Measurements from ENCODE around the gene OVCA2.

The OVCA2 gene

GRCh38 chr17:2025622-2026309 lies 16.1 kb upstream of the OVCA2 start:
- no peak overlapping the region for H3K9ac ChIP-seq
- H3K4me3 ChIP-seq (IDR thresholded peaks at IDR 0.05; ENCODE audit: insufficient read depth, low read depth, low read length), result no peak overlapping the region
- no peak overlapping the region for H2AFZ ChIP-seq (ENCODE audit: low read depth)
- H3K36me3 ChIP-seq (ENCODE audit: insufficient read depth), result no peaks in the 10 kb centered on the region
- no peak overlapping the region for H3K27ac ChIP-seq
- peaks cover 3% of the 10 kb centered on the region for H3K4me1 ChIP-seq (ENCODE audit: low read depth, poor library complexity, severe bottlenecking)
- H3K79me2 ChIP-seq (ENCODE audit: insufficient read depth, low read depth), result no peaks in the 10 kb centered on the region; the same call in 1 of the 2 replicates
- H3K27me3 ChIP-seq (ENCODE audit: insufficient read depth, low read depth), result peaks cover 31% of the 10 kb centered on the region; the same call in 1 of the 2 replicates
- no peaks in the 10 kb centered on the region for H4K20me1 ChIP-seq (ENCODE audit: insufficient read depth)
- no peak overlapping the region for H3K4me2 ChIP-seq
- TF ChIP-seq CTCF (conservative IDR thresholded peaks at IDR 0.05; ENCODE audit: low read depth, low read length), result no peak

DNA sequence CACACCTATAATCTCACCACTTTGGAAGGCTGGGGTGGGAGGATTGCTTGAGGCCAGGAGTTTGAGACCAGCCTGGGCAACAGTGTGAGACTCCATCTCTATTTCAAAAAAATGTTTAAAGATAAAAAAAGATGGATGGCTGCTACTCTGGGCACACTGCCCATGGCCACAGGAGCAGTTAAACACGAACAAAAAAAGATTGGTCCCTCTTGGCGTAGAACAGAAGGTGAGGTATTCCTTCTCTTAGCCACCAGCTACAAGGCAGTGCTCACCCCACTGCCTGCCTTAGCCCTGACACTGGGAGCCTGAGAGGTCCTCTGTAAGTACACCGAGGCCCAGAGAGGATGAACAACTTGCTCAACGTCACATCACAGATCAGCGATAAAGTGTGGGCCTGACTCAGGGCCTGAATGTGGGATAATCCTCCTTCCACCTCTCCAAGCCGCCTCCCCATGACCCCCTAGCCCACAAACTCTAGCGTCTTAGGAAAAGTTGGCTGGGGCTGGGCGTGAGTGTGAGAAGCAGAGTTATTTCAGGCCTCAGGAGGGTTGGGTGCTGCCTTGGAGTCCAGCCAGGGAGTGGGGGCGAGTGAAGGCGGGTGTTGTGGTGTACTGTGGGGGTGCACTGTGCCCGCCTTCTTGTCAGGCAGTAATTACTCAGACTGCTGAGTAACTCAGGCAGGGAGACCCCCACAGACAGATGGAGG lies 14.1 kb upstream of the OVCA2 start:
- no peak overlapping the region for H2AFZ ChIP-seq (ENCODE audit: low read depth)
- peaks cover 27% of the 10 kb centered on the region; the same call in 1 of the 2 replicates for H3K27me3 ChIP-seq (ENCODE audit: insufficient read depth, low read depth)
- no peak overlapping the region for H3K9ac ChIP-seq
- no peak for TF ChIP-seq CTCF (conservative IDR thresholded peaks at IDR 0.05; ENCODE audit: low read depth, low read length)
- H3K4me2 ChIP-seq, result no peak overlapping the region
- H3K27ac ChIP-seq, result no peak overlapping the region
- H3K4me3 ChIP-seq (IDR thresholded peaks at IDR 0.05; ENCODE audit: insufficient read depth, low read depth, low read length), result no peak overlapping the region
- no peaks in the 10 kb centered on the region; the same call in 1 of the 2 replicates for H3K79me2 ChIP-seq (ENCODE audit: insufficient read depth, low read depth)
- no peaks in the 10 kb centered on the region for H3K36me3 ChIP-seq (ENCODE audit: insufficient read depth)
- H4K20me1 ChIP-seq (ENCODE audit: insufficient read depth), result no peaks in the 10 kb centered on the region
- H3K4me1 ChIP-seq (ENCODE audit: low read depth, poor library complexity, severe bottlenecking), result peaks cover 3% of the 10 kb centered on the region

DNA sequence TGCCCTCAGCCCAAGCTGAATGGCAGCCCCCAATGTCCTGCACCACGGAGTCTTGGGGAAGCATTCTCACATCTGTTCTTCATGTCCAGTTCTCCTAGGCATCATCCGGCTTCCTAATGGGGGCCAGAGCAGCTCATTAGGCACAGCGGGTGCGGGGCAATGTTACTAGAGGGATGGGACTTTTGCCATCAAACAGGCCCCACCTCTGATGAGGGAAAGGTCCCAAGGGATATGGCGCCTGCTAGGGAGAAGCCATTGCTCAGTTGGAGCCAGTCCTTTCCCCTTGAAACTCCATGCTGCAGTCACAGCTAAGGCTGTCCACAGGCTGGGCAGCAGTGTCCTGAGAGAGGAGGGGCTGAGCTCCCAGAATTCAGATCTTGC lies 13.6 kb upstream of the OVCA2 start:
- H3K27ac ChIP-seq, result no peak overlapping the region
- H3K4me1 ChIP-seq (ENCODE audit: low read depth, poor library complexity, severe bottlenecking), result peaks cover 3% of the 10 kb centered on the region
- H3K4me3 ChIP-seq (IDR thresholded peaks at IDR 0.05; ENCODE audit: insufficient read depth, low read depth, low read length), result no peak overlapping the region
- no peak for TF ChIP-seq CTCF (conservative IDR thresholded peaks at IDR 0.05; ENCODE audit: low read depth, low read length)
- H3K79me2 ChIP-seq (ENCODE audit: insufficient read depth, low read depth), result no peaks in the 10 kb centered on the region; the same call in 1 of the 2 replicates
- H3K36me3 ChIP-seq (ENCODE audit: insufficient read depth), result no peaks in the 10 kb centered on the region
- H3K4me2 ChIP-seq, result no peak overlapping the region
- peaks cover 27% of the 10 kb centered on the region; the same call in 1 of the 2 replicates for H3K27me3 ChIP-seq (ENCODE audit: insufficient read depth, low read depth)
- H2AFZ ChIP-seq (ENCODE audit: low read depth), result no peak overlapping the region
- H4K20me1 ChIP-seq (ENCODE audit: insufficient read depth), result no peaks in the 10 kb centered on the region
- no peak overlapping the region for H3K9ac ChIP-seq

DNA sequence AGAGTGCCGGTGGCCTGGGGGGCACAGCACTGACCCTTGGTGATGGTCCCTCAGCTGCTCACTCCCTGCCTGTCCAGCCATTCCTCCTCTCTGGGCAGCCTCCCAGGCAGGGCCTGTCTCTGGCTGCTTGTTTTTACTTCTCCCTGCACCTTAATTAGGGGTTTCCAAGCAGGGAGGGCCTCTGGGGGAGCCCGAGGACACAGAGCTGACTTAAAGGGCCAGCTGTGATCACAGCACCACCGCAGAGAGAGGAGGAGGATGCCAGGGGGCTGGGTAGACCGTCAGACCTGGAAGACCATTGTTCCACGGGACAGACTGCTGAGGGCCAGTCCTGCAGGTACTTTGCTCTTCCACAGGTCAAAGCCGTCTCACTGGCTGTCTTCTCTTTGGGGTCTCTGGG lies 13.1 kb upstream of the OVCA2 start:
- Histone ChIP-seq H3K4me1 (ENCODE audit: low read depth, poor library complexity, severe bottlenecking) (peaks cover 3% of the 10 kb centered on the region), H3K27ac (no peak overlapping the region), H2AFZ (ENCODE audit: low read depth) (no peak overlapping the region), H3K27me3 (ENCODE audit: insufficient read depth, low read depth) (peaks cover 27% of the 10 kb centered on the region; the same call in 1 of the 2 replicates), H3K36me3 (ENCODE audit: insufficient read depth) (no peaks in the 10 kb centered on the region), H3K9ac (no peak overlapping the region), H4K20me1 (ENCODE audit: insufficient read depth) (no peaks in the 10 kb centered on the region), H3K4me2 (no peak overlapping the region), H3K79me2 (ENCODE audit: insufficient read depth, low read depth) (no peaks in the 10 kb centered on the region; the same call in 1 of the 2 replicates), H3K4me3 (IDR thresholded peaks at IDR 0.05; ENCODE audit: insufficient read depth, low read depth, low read length) (no peak overlapping the region)
- no peak for TF ChIP-seq CTCF (conservative IDR thresholded peaks at IDR 0.05; ENCODE audit: low read depth, low read length)

All from KMS-11 (cell line).